ENCODE measurements around the gene ABTB2.

- TF ChIP-seq, protein P1, sequence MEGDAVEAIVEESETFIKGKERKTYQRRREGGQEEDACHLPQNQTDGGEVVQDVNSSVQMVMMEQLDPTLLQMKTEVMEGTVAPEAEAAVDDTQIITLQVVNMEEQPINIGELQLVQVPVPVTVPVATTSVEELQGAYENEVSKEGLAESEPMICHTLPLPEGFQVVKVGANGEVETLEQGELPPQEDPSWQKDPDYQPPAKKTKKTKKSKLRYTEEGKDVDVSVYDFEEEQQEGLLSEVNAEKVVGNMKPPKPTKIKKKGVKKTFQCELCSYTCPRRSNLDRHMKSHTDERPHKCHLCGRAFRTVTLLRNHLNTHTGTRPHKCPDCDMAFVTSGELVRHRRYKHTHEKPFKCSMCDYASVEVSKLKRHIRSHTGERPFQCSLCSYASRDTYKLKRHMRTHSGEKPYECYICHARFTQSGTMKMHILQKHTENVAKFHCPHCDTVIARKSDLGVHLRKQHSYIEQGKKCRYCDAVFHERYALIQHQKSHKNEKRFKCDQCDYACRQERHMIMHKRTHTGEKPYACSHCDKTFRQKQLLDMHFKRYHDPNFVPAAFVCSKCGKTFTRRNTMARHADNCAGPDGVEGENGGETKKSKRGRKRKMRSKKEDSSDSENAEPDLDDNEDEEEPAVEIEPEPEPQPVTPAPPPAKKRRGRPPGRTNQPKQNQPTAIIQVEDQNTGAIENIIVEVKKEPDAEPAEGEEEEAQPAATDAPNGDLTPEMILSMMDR (optimal IDR thresholded peaks at IDR 0.05 in 1 of 3, IDR thresholded peaks at IDR 0.05 in 1 of 3, conservative IDR thresholded peaks at IDR 0.05 in 1 of 3; ENCODE audit: extremely low read depth in 1 of 3, insufficient read depth in 2 of 3, low read length in 3 of 3): no peak
- TF ChIP-seq EZH2 (IDR thresholded peaks at IDR 0.05; ENCODE audit: low read length): no peak
Measured at GRCh38 chr11:34148504-34149165, 209.2 kb downstream of the ABTB2 start.

Data from keratinocyte (primary cell).